Panc1 (cell line): ENCODE measurements around the gene RAD1. TPM values are rescaled to one million over a fixed set of nuclear protein-coding genes. Genes with fewer than 3 reads are reported as not detected.

Source experiments
- ATAC-seq: fragments of 200-7000 bp; cut with Tn5 transposase; 2 replicates; pipeline ENCODE4 v1.9.1; 2020; ENCODE audit warnings: mild to moderate bottlenecking, moderate library complexity
- BruUV-seq: library from RNA; stranded (reverse); fragments of 400-500 nt; replicated peaks from 2 replicates; lab custom pipeline; 2021; lab: Mats Ljungman, UMichigan
- CTCF ChIA-PET: fragments of 300-600 bp; sonication (Branson Sonifier 250); formaldehyde crosslinking; loops from one replicate; lab custom pipeline; 2022; ENCODE audit warnings: antibody characterized with exemption; lab: Charles Lee
- POLR2A ChIA-PET: fragments of 300-600 bp; sonication (Branson Sonifier 250); formaldehyde crosslinking; loops from one replicate; lab custom pipeline; 2022; ENCODE audit warnings: antibody characterized with exemption; lab: Charles Lee
- DNase-seq: peaks from one replicate; pipeline ENCODE4 v3.0.0-alpha.2; 2010; ENCODE audit warnings: low read depth, low spot score
- H3K27ac ChIP-seq: 2 replicates; pipeline ENCODE4 v1.5.1; 2011; ENCODE audit warnings: mild to moderate bottlenecking, low read length, inconsistent platforms
- H3K27me3 ChIP-seq: fragments of 200-500 bp; sonication (Bioruptor generic); 2 replicates; pipeline ENCODE4 v1.6.0; 2014; ENCODE audit warnings: low read length, inconsistent platforms; ENCODE audit not compliant: control insufficient read depth, insufficient read depth
- H3K36me3 ChIP-seq: fragments of 200-500 bp; sonication (Bioruptor generic); 2 replicates; pipeline ENCODE4 v1.5.1; 2014; ENCODE audit warnings: inconsistent platforms, mild to moderate bottlenecking, low read length, moderate library complexity; ENCODE audit not compliant: control insufficient read depth, insufficient read depth
- H3K4me1 ChIP-seq: 2 replicates; pipeline ENCODE4 v1.5.1; 2011; ENCODE audit warnings: inconsistent platforms, mild to moderate bottlenecking, low read length, moderate library complexity; ENCODE audit not compliant: control insufficient read depth, insufficient read depth
- H3K4me3 ChIP-seq, 2 experiments: 2 replicates each; pipeline ENCODE4 v1.5.1; 2011 to 2012; ENCODE audit warnings: low read depth in 2 of 2, low read length in 2 of 2, mild to moderate bottlenecking in 2 of 2, inconsistent platforms in 1 of 2, moderate library complexity in 1 of 2
- H3K9me3 ChIP-seq: fragments of 200-500 bp; sonication (Bioruptor generic); 2 replicates; pipeline ENCODE4 v1.5.1; 2014; ENCODE audit warnings: low read depth, mild to moderate bottlenecking, inconsistent platforms, low read length, moderate library complexity; ENCODE audit not compliant: control insufficient read depth, insufficient read depth
- POLR2AphosphoS5 ChIP-seq: IDR thresholded peaks from 2 replicates; pipeline ENCODE4 v1.6.1; 2012; ENCODE audit warnings: mild to moderate bottlenecking, low read depth, low read length, moderate library complexity
- SIN3A ChIP-seq: IDR thresholded peaks from 2 replicates; pipeline ENCODE4 v1.6.1; 2012; ENCODE audit warnings: low read depth, mild to moderate bottlenecking, low read length, moderate library complexity, borderline replicate concordance; ENCODE audit not compliant: insufficient read depth
- TCF7L2 ChIP-seq: IDR thresholded peaks from 2 replicates; pipeline ENCODE4 v1.6.1; 2011; ENCODE audit warnings: mild to moderate bottlenecking, low read depth, low read length, inconsistent platforms
- in situ Hi-C: cut with HindIII; loops from 2 replicates; pipeline ENCODE4 v1.10.0; 2016; ENCODE audit warnings: low sequenced_read_pairs, low pct_unique_long_range_greater_than_20kb
- intact Hi-C: fragments of 100-400 bp; cut with micrococcal nuclease; formaldehyde crosslinking; loops from one replicate; pipeline ENCODE4 v1.10.0; 2022; ENCODE audit not compliant: unreplicated experiment
- total RNA-seq: library from RNA; stranded (reverse); gene quantifications from one replicate; pipeline ENCODE4 v1.2.1, GENCODE V29; 2021; ENCODE audit not compliant: unreplicated experiment
- TF ChIP-seq, protein P1 (sequence below): fragments of 450-650 bp; IDR thresholded peaks from 2 replicates; pipeline ENCODE4 v1.5.1; 2017; ENCODE audit warnings: mild to moderate bottlenecking
- TF ChIP-seq, protein P2 (sequence below), 2 experiments: IDR thresholded peaks; 2 replicates each; pipeline ENCODE4 v1.6.1; 2011 to 2012; ENCODE audit warnings: low read depth in 2 of 2, control low read depth in 1 of 2, low read length in 1 of 2, mild to moderate bottlenecking in 1 of 2, moderate library complexity in 1 of 2; ENCODE audit not compliant: insufficient read depth in 1 of 2

RAD1 gene
- total RNA-seq, 1 experiment from 2014 or later: 31.8 TPM

GRCh38 chr5:34868791-34869190 lies 46.5 kb downstream of the RAD1 start:
- Histone ChIP-seq H3K9me3 (no peaks in the 10 kb centered on the region), H3K27ac (no peak overlapping the region), H3K4me1 (no peaks in the 10 kb centered on the region), H3K27me3 (no peaks in the 10 kb centered on the region; the same call in 1 of the 2 replicates), H3K36me3 (no peaks in the 10 kb centered on the region), H3K4me3 (no peak overlapping the region)
- DNase-seq (no peak), ATAC-seq (no peak)
- BruUV-seq: no TSS peak
- POLR2A ChIA-PET: no interaction called here
- intact Hi-C loops (no loop called here), in situ Hi-C loops (no loop called here)
- CTCF ChIA-PET: interaction anchor here (0.6 kb wide), 1 partner anchor 22 kb away, joined by 14 read pairs; no protein-coding TSS in a partner anchor
- TF ChIP-seq TCF7L2 (no peak), SIN3A (no peak), POLR2AphosphoS5 (no peak)
- TF ChIP-seq, protein P1, sequence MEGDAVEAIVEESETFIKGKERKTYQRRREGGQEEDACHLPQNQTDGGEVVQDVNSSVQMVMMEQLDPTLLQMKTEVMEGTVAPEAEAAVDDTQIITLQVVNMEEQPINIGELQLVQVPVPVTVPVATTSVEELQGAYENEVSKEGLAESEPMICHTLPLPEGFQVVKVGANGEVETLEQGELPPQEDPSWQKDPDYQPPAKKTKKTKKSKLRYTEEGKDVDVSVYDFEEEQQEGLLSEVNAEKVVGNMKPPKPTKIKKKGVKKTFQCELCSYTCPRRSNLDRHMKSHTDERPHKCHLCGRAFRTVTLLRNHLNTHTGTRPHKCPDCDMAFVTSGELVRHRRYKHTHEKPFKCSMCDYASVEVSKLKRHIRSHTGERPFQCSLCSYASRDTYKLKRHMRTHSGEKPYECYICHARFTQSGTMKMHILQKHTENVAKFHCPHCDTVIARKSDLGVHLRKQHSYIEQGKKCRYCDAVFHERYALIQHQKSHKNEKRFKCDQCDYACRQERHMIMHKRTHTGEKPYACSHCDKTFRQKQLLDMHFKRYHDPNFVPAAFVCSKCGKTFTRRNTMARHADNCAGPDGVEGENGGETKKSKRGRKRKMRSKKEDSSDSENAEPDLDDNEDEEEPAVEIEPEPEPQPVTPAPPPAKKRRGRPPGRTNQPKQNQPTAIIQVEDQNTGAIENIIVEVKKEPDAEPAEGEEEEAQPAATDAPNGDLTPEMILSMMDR: no peak
- TF ChIP-seq, protein P2, sequence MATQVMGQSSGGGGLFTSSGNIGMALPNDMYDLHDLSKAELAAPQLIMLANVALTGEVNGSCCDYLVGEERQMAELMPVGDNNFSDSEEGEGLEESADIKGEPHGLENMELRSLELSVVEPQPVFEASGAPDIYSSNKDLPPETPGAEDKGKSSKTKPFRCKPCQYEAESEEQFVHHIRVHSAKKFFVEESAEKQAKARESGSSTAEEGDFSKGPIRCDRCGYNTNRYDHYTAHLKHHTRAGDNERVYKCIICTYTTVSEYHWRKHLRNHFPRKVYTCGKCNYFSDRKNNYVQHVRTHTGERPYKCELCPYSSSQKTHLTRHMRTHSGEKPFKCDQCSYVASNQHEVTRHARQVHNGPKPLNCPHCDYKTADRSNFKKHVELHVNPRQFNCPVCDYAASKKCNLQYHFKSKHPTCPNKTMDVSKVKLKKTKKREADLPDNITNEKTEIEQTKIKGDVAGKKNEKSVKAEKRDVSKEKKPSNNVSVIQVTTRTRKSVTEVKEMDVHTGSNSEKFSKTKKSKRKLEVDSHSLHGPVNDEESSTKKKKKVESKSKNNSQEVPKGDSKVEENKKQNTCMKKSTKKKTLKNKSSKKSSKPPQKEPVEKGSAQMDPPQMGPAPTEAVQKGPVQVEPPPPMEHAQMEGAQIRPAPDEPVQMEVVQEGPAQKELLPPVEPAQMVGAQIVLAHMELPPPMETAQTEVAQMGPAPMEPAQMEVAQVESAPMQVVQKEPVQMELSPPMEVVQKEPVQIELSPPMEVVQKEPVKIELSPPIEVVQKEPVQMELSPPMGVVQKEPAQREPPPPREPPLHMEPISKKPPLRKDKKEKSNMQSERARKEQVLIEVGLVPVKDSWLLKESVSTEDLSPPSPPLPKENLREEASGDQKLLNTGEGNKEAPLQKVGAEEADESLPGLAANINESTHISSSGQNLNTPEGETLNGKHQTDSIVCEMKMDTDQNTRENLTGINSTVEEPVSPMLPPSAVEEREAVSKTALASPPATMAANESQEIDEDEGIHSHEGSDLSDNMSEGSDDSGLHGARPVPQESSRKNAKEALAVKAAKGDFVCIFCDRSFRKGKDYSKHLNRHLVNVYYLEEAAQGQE (IDR thresholded peaks at IDR 0.05; ENCODE audit: insufficient read depth in 1 of 2, low read depth in 2 of 2, low read length in 1 of 2): no peak

DNA sequence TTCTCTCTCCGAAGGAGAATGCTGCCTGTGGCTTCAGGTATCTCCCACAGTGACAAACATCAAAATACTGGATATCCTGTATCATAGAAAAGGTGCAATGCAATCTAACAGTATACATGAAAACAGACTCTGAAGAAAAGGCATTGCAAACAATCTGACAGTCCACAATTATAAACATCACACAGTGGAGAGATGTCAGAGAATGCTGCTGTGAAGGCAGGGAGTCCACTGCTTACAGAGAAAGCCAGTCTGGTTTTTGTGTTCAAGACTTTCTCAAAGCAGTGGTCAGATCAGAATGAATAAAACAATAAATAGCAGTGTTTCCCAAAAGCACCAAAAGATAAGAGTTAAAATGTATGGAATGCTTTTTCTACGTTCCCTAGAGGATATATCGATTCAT lies 47.6 kb downstream of the RAD1 start:
- ATAC-seq: no peak

More for the DNA sequence above, 47.6 kb downstream of the RAD1 start:
- ChIA-PET CTCF (no interaction called here), POLR2A (no interaction called here)
- DNase-seq: no peak
- Histone ChIP-seq H3K9me3 (no peaks in the 10 kb centered on the region), H3K4me3 (no peak overlapping the region), H3K36me3 (no peaks in the 10 kb centered on the region), H3K4me1 (no peaks in the 10 kb centered on the region), H3K27ac (no peak overlapping the region), H3K27me3 (no peaks in the 10 kb centered on the region; the same call in 1 of the 2 replicates)
- in situ Hi-C loops (no loop called here), intact Hi-C loops (no loop called here)
- TF ChIP-seq, protein P2 (IDR thresholded peaks at IDR 0.05; ENCODE audit: insufficient read depth in 1 of 2, low read depth in 2 of 2, low read length in 1 of 2): no peak
- BruUV-seq: no TSS peak
